A673 (cell line): ENCODE results near the gene BLVRA.

Experiments
- EZH2 ChIP-seq: fragments of 200-600 bp; sonication (generic); IDR thresholded peaks from 2 replicates; pipeline ENCODE4 v1.6.1; 2017; ENCODE audit warnings: borderline replicate concordance, low read depth, mild to moderate bottlenecking, mixed read lengths, antibody characterized with exemption, low read length; ENCODE audit not compliant: poor library complexity, severe bottlenecking
- TF ChIP-seq, protein P1 (sequence below): fragments of 300-800, 200-600 bp; sonication (generic); conservative IDR thresholded peaks from 2 replicates; pipeline ENCODE4 v1.5.1; 2017; ENCODE audit warnings: low read depth, mild to moderate bottlenecking, antibody characterized with exemption, low read length, moderate library complexity, mixed read lengths

DNA sequence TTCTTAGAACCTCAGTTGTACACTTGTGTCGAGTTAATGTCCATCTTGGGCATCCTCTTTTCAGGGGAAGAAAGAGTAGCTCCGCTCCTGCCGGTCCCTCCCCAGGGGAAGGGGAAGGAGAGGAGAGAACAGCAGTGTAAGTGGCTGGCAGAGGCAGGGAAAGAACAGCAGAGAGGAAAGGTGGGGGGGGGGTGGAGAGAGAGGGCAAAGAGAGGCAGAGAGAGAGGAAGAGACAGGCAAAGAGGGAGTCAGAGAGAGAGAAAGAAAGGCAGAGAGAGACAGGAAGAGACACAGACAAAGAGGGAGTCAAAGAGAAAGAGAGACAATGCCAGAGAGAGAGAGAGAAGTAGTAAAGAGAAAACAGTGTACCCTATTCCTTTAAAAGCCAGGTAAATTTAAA lies 56.9 kb downstream of the BLVRA start:
- TF ChIP-seq, protein P1, sequence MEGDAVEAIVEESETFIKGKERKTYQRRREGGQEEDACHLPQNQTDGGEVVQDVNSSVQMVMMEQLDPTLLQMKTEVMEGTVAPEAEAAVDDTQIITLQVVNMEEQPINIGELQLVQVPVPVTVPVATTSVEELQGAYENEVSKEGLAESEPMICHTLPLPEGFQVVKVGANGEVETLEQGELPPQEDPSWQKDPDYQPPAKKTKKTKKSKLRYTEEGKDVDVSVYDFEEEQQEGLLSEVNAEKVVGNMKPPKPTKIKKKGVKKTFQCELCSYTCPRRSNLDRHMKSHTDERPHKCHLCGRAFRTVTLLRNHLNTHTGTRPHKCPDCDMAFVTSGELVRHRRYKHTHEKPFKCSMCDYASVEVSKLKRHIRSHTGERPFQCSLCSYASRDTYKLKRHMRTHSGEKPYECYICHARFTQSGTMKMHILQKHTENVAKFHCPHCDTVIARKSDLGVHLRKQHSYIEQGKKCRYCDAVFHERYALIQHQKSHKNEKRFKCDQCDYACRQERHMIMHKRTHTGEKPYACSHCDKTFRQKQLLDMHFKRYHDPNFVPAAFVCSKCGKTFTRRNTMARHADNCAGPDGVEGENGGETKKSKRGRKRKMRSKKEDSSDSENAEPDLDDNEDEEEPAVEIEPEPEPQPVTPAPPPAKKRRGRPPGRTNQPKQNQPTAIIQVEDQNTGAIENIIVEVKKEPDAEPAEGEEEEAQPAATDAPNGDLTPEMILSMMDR: no peak
- TF ChIP-seq EZH2: no peak
